NCI-H2107 treated with DMSO at 0.1 percent for 48 hours (cell line): ENCODE results near the gene RASL12.
"Not testable (repeated sequence)": the region's sequence is repeated elsewhere in the genome, so short reads cannot be mapped to it uniquely, and the experiment has no call there.

Source experiments
- DNase-seq: peaks from one replicate; lab custom pipeline; 2025; ENCODE audit not compliant: unreplicated experiment; lab: John Stamatoyannopoulos, UW

RASL12 gene

GRCh38 chr15:65076486-65077290 lies 8.9 kb upstream of the RASL12 start, which contains the start of gene KBTBD13:
Gene KBTBD13 (plus strand): TSS chr15:65076746. CDS start chr15:65076816, 70 bp downstream.
- no peak for DNase-seq

GRCh38 chr15:65075607-65076395 lies 8.0 kb upstream of the RASL12 start:
- not testable (repeated sequence) for DNase-seq

GRCh38 chr15:65074946-65075345 lies 7.2 kb upstream of the RASL12 start:
- not testable (repeated sequence) for DNase-seq

GRCh38 chr15:65072617-65073016 lies 4.8 kb upstream of the RASL12 start:
- DNase-seq = no peak

- DNase-seq = no peak
These were observed 4.2 kb upstream of the RASL12 start for GRCh38 chr15:65072027-65072426.

- DNase-seq = no peak
These were observed 3.6 kb upstream of the RASL12 start for GRCh38 chr15:65071381-65071811.

- no peak for DNase-seq
These were observed 2.2 kb upstream of the RASL12 start for GRCh38 chr15:65069779-65070546.

- DNase-seq = no peak
These were observed 1.4 kb upstream of the RASL12 start for GRCh38 chr15:65069179-65069578.

GRCh38 chr15:65068403-65068788 lies 605 bp upstream of the RASL12 start:
- DNase-seq = no peak

GRCh38 chr15:65067317-65067644 lies 510 bp downstream of the RASL12 start:
- DNase-seq = no peak

- DNase-seq = no peak
These were observed 1.0 kb downstream of the RASL12 start for GRCh38 chr15:65066635-65067316.

GRCh38 chr15:65066001-65066634 lies 1.7 kb downstream of the RASL12 start:
- no peak for DNase-seq

GRCh38 chr15:65062726-65063125 lies 5.1 kb downstream of the RASL12 start:
- no peak for DNase-seq

GRCh38 chr15:65062061-65062460 lies 5.7 kb downstream of the RASL12 start:
- no peak for DNase-seq

- no peak for DNase-seq
These were observed 7.0 kb downstream of the RASL12 start for GRCh38 chr15:65060641-65061397.

GRCh38 chr15:65059931-65060596 lies 7.7 kb downstream of the RASL12 start:
- no peak for DNase-seq

GRCh38 chr15:65059369-65059750 lies 8.4 kb downstream of the RASL12 start:
- no peak for DNase-seq

GRCh38 chr15:65058394-65059368 lies 9.1 kb downstream of the RASL12 start:
- DNase-seq = no peak
